KG1 (cell line): ENCODE results near the gene PRKG1.

Source experiments
- DNase-seq: peaks from one replicate; lab custom pipeline; 2025; lab: John Stamatoyannopoulos, UW

Gene PRKG1

GRCh38 chr10:51806079-51806835 lies 732.0 kb downstream of the PRKG1 start:
- no peak for DNase-seq

- DNase-seq = no peak
These were observed 733.9 kb downstream of the PRKG1 start for GRCh38 chr10:51808187-51808586.

- DNase-seq = no peak
These were observed 741.4 kb downstream of the PRKG1 start for GRCh38 chr10:51815723-51816122.

GRCh38 chr10:51821045-51821444 lies 746.8 kb downstream of the PRKG1 start:
- no peak for DNase-seq

GRCh38 chr10:51821745-51822144 lies 747.5 kb downstream of the PRKG1 start:
- DNase-seq = no peak

GRCh38 chr10:51832652-51833383 lies 758.5 kb downstream of the PRKG1 start:
- DNase-seq = no peak

- no peak for DNase-seq
These were observed 760.3 kb downstream of the PRKG1 start for GRCh38 chr10:51834548-51834947.

GRCh38 chr10:51838471-51838870 lies 764.2 kb downstream of the PRKG1 start:
- no peak for DNase-seq

GRCh38 chr10:51843966-51844365 lies 769.7 kb downstream of the PRKG1 start:
- DNase-seq = no peak

GRCh38 chr10:51846856-51847506 lies 772.7 kb downstream of the PRKG1 start:
- no peak for DNase-seq

- DNase-seq = no peak
These were observed 778.0 kb downstream of the PRKG1 start for GRCh38 chr10:51852297-51852696.

- no peak for DNase-seq
These were observed 783.0 kb downstream of the PRKG1 start for GRCh38 chr10:51857305-51857704.

- no peak for DNase-seq
These were observed 786.0 kb downstream of the PRKG1 start for GRCh38 chr10:51860257-51860656.

GRCh38 chr10:51861051-51861450 lies 786.8 kb downstream of the PRKG1 start:
- DNase-seq = no peak

GRCh38 chr10:51861731-51862130 lies 787.4 kb downstream of the PRKG1 start:
- no peak for DNase-seq

- no peak for DNase-seq
These were observed 787.9 kb downstream of the PRKG1 start for GRCh38 chr10:51862149-51862548.

- no peak for DNase-seq
These were observed 793.7 kb downstream of the PRKG1 start for GRCh38 chr10:51867956-51868355.

- no peak for DNase-seq
These were observed 799.8 kb downstream of the PRKG1 start for GRCh38 chr10:51874131-51874530.

- DNase-seq = no peak
These were observed 801.3 kb downstream of the PRKG1 start for GRCh38 chr10:51875610-51876009.

- DNase-seq = no peak
These were observed 802.2 kb downstream of the PRKG1 start for GRCh38 chr10:51876503-51876902.

- DNase-seq = no peak
These were observed 802.7 kb downstream of the PRKG1 start for GRCh38 chr10:51876979-51877378.

GRCh38 chr10:51877636-51878035 lies 803.3 kb downstream of the PRKG1 start:
- DNase-seq = no peak

GRCh38 chr10:51878695-51879094 lies 804.4 kb downstream of the PRKG1 start:
- no peak for DNase-seq
